Measurements from ENCODE around the gene MAX. TPM values are rescaled to one million over a fixed set of nuclear protein-coding genes. Genes with fewer than 3 reads are reported as not detected.

MAX gene
- total and polyA plus RNA-seq, 2 of the 8 experiments (the other 6 are each of a cell fraction or from before 2014, with no cell fraction given): 36.9 to 65.1 TPM

DNA sequence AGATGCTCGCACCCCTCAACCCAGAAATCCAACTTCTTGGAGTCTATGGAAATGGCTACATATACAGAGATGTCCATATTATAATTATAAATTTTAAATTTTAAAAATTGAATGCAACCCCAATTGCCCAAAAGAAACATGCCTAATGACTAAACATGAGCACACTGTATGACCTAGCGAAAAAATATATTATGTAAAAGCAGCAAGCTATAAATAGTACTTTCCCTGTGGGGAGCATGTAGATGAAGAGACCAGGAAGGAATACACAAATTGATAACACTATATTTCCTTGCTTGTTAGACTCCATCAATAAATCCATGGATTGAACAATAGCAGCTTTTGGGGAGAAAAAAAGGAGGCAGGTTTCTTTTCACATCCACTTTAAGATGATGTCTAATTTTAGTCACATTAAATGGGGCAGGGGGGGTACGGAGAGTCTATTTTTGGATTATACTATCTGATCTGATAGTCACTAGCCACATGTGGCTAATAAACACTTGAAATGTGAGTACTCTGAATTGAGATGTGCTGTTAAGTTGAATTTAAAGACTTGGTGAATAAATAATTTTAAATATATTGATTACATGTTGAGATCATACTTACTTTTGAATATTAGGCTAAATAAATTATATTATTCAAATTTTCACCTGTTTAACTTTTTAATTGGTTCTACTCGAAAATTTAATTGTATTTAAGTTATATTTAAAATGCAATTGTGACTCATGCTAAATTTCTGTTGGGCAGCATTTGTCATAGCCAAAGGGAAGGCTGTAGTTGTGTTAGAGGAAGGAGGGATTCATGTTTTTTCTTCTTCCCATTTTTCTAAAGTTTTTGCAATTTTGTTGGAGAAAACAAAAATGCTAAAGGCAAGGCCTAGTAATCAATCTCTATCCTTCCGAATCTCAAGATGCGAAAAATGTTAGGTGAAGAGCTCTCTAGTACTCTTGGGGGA, 17.5 kb downstream of the MAX start:
- H2BK15ac ChIP-seq (ENCODE audit: low read length): no peak overlapping the region
- ChIA-PET CTCF (ENCODE audit: partially characterized antibody) (no interaction called here), POLR2A (ENCODE audit: partially characterized antibody) (interaction anchor here (1.5 kb wide), 1 partner anchor 18 kb away, joined by 3 read pairs; the partner anchor contains the start of gene MAX)
- 80% methylated on average over 6 of the region's 6 CpGs; no CpG with 5 or more reads in 1 of the 2 experiments for WGBS, 2 experiments (ENCODE audit: extremely low coverage in 1 of 2, insufficient coverage in 1 of 2, insufficient read length in 1 of 2, insufficient replicate concordance in 2 of 2, low coverage in 1 of 2, low lambda C conversion rate in 2 of 2, missing lambda C conversion rate in 1 of 2)
- no peak overlapping the region for H3K27ac ChIP-seq (ENCODE audit: low read depth, low read length)
- H3K9me3 ChIP-seq (ENCODE audit: insufficient read depth in 2 of 2, low read depth in 1 of 2, low read length in 1 of 2): peaks cover 29 to 37% of the 10 kb centered on the region in 2 experiments
- H3K23ac ChIP-seq (ENCODE audit: insufficient read length): no peak overlapping the region
- H2BK12ac ChIP-seq (ENCODE audit: low read depth, low read length): no peak overlapping the region
- peaks cover 0 to 18% of the 10 kb centered on the region in 2 experiments; a peak in 2 of 4 replicates for H3K79me2 ChIP-seq (ENCODE audit: control insufficient read depth in 1 of 2, insufficient read depth in 2 of 2, low read length in 2 of 2)
- no peaks in the 10 kb centered on the region; a peak in 2 of 7 replicates for H3K4me1 ChIP-seq (replicated peaks in 1 of 4; ENCODE audit: control insufficient read depth in 3 of 4, insufficient read depth in 4 of 4, low read length in 3 of 4)
- no peak overlapping the region for H3K9ac ChIP-seq (replicated peaks in 1 of 4; ENCODE audit: extremely low read depth in 1 of 4, low read depth in 3 of 4, low read length in 3 of 4)
- no peak overlapping the region for H3K4ac ChIP-seq (replicated peaks; ENCODE audit: insufficient read length, low read depth, low read length)
- H2BK5ac ChIP-seq (ENCODE audit: low read depth, low read length): no peak overlapping the region
- H2BK20ac ChIP-seq (ENCODE audit: low read length): no peak overlapping the region
- no peaks in the 10 kb centered on the region for H3K79me1 ChIP-seq (ENCODE audit: low read depth, low read length)
- H3K14ac ChIP-seq (ENCODE audit: insufficient read length): no peak overlapping the region
- no peak overlapping the region for H3K4me3 ChIP-seq (ENCODE audit: extremely low read depth in 1 of 4, insufficient read depth in 2 of 4, low read depth in 3 of 4, low read length in 4 of 4)
- no peak overlapping the region for H2AFZ ChIP-seq (ENCODE audit: low read length)
- H4K91ac ChIP-seq (replicated peaks; ENCODE audit: insufficient read length, low read length): no peak overlapping the region
- no peak for FAIRE-seq
- H3K18ac ChIP-seq (ENCODE audit: extremely low read depth, low read length): no peak overlapping the region
- no peak overlapping the region for H3K4me2 ChIP-seq (ENCODE audit: insufficient read depth in 1 of 2, low read depth in 2 of 2, low read length in 2 of 2)
- H4K8ac ChIP-seq (ENCODE audit: extremely low read depth, insufficient read depth, low read length): no peak overlapping the region
- no peaks in the 10 kb centered on the region for H3K27me3 ChIP-seq (replicated peaks in 1 of 4; ENCODE audit: control insufficient read depth in 3 of 4, extremely low read depth in 1 of 4, insufficient read depth in 3 of 4, low read length in 3 of 4)
- no peak overlapping the region for H3K56ac ChIP-seq (replicated peaks; ENCODE audit: insufficient read length, low read depth, low read length)
- H3K23me2 ChIP-seq (ENCODE audit: low read depth, low read length): no peaks in the 10 kb centered on the region
- H4K20me1 ChIP-seq (replicated peaks in 1 of 2; ENCODE audit: control insufficient read depth in 1 of 2, insufficient read depth in 2 of 2, low read length in 2 of 2): peaks cover 0 to 5% of the 10 kb centered on the region in 2 experiments
- peaks cover 5 to 65% (median 43%) of the 10 kb centered on the region in 4 experiments; a peak in 7 of 8 replicates for H3K36me3 ChIP-seq (ENCODE audit: control insufficient read depth in 2 of 4, insufficient read depth in 4 of 4, low read length in 3 of 4)
- no peak for DNase-seq (ENCODE audit: low read depth in 1 of 2, low spot score in 2 of 2)
- H2BK120ac ChIP-seq (replicated peaks; ENCODE audit: low read depth, low read length): no peak overlapping the region
- no peak overlapping the region for H4K5ac ChIP-seq (ENCODE audit: insufficient read length, low read depth, low read length)
- H2AK5ac ChIP-seq (ENCODE audit: low read depth, low read length): no peak overlapping the region
- TF ChIP-seq, protein P1, sequence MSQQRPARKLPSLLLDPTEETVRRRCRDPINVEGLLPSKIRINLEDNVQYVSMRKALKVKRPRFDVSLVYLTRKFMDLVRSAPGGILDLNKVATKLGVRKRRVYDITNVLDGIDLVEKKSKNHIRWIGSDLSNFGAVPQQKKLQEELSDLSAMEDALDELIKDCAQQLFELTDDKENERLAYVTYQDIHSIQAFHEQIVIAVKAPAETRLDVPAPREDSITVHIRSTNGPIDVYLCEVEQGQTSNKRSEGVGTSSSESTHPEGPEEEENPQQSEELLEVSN (IDR thresholded peaks at IDR 0.05): no peak
- TF ChIP-seq SRF (IDR thresholded peaks at IDR 0.05; ENCODE audit: low read depth, low read length): no peak
- TF ChIP-seq RNF2 (IDR thresholded peaks at IDR 0.05; ENCODE audit: borderline replicate concordance, low read depth, low read length, missing control alignments, poor library complexity, severe bottlenecking): no peak
- TF ChIP-seq GABPA (IDR thresholded peaks at IDR 0.05; ENCODE audit: borderline replicate concordance, insufficient read depth, low read length): no peak
- no peak for TF ChIP-seq CREB1 (IDR thresholded peaks at IDR 0.05)
- no peak for TF ChIP-seq SIX5 (IDR thresholded peaks at IDR 0.05; ENCODE audit: low read depth, low read length)
- no peak for TF ChIP-seq TBP (IDR thresholded peaks at IDR 0.05; ENCODE audit: low read depth, low read length)
- TF ChIP-seq KDM4A (IDR thresholded peaks at IDR 0.05; ENCODE audit: low read depth, low read length, severe bottlenecking): no peak
- no peak for TF ChIP-seq TAF7 (optimal IDR thresholded peaks at IDR 0.05; ENCODE audit: borderline replicate concordance, low read depth, low read length)
